ENCODE results near the gene CD300LB. TPM values are rescaled to one million over a fixed set of nuclear protein-coding genes. Genes with fewer than 3 reads are reported as not detected.
"Not testable (repeated sequence)": the region's sequence is repeated elsewhere in the genome, so short reads cannot be mapped to it uniquely, and the experiment has no call there.

CD300LB gene
- total RNA-seq, 1 experiment from 2014 or later: not detected

DNA sequence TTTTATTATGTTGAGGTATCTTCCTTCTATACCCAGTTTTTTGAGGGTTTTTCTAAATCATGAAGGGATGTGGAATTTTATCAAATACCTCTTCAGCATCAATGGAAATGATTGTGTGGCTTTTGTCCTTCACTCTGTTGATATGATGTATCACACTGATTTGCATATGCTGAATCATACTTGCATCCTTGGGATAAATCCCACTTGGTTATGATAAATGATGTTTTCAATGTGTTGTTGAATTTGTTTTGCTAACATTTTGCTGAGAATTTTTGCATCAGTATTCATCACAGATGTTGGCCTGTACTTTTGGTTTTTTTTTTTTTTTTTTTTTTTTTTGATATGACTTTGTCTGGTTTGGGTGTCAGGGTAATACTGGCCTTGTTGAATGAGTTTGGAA, 23.1 kb downstream of the CD300LB start:
- Mint-ChIP-seq H3K27ac (no peak overlapping the region), H3K9me3 (no peaks in the 10 kb centered on the region), H3K36me3 (ENCODE audit: insufficient read depth in 1 of 3, low read depth in 3 of 3) (no peaks in the 10 kb centered on the region), H3K4me3 (no peak overlapping the region), H3K27me3 (ENCODE audit: low read depth) (peaks cover 27% of the 10 kb centered on the region), H3K4me1 (no peaks in the 10 kb centered on the region)
- Histone ChIP-seq H4K20me1 (ENCODE audit: control insufficient read depth, insufficient read depth, insufficient read length) (no peaks in the 10 kb centered on the region), H3K9me3 (ENCODE audit: control insufficient read depth, low read depth, low read length) (no peaks in the 10 kb centered on the region), H2BK12ac (ENCODE audit: insufficient read length, low read depth, low read length) (no peak overlapping the region), H4K91ac (ENCODE audit: insufficient read length, low read depth, low read length) (no peak overlapping the region), H4K5ac (ENCODE audit: insufficient read length, low read depth, low read length) (no peak overlapping the region), H3K23ac (ENCODE audit: insufficient read length, low read depth, low read length) (no peak overlapping the region), H2BK120ac (ENCODE audit: low read depth, low read length, poor library complexity, severe bottlenecking) (no peak overlapping the region), H3K4me1 (ENCODE audit: insufficient read depth, low read length) (no peaks in the 10 kb centered on the region), H3K23me2 (ENCODE audit: insufficient read length, low read depth, low read length, poor library complexity, severe bottlenecking) (no peaks in the 10 kb centered on the region), H3K9ac (ENCODE audit: extremely low read depth, insufficient read length, low read length) (no peak overlapping the region), H2BK15ac (ENCODE audit: low read depth, low read length) (no peak overlapping the region), H2AFZ (ENCODE audit: low read length) (no peak overlapping the region), H2BK5ac (ENCODE audit: insufficient read length, low read length) (no peak overlapping the region), H3K79me1 (ENCODE audit: insufficient read depth, low read depth, low read length, poor library complexity, severe bottlenecking) (no peaks in the 10 kb centered on the region), H4K8ac (replicated peaks; ENCODE audit: insufficient read length, low read depth, low read length) (no peak overlapping the region), H3K18ac (ENCODE audit: insufficient read length, low read depth, low read length) (no peak overlapping the region), H3K79me2 (ENCODE audit: insufficient read depth, low read length) (no peaks in the 10 kb centered on the region), H3K4me2 (ENCODE audit: insufficient read depth, insufficient read length, low read length) (no peak overlapping the region), H3K27me3 (ENCODE audit: insufficient read depth, low read length) (no peaks in the 10 kb centered on the region), H3K14ac (ENCODE audit: insufficient read depth, low read length) (no peak overlapping the region), H2AK5ac (ENCODE audit: insufficient read length, low read length) (no peak overlapping the region), H3K27ac (ENCODE audit: insufficient read length, low read depth, low read length) (no peak overlapping the region), H2BK20ac (ENCODE audit: low read depth, low read length, poor library complexity, severe bottlenecking) (no peak overlapping the region), H3K56ac (ENCODE audit: insufficient read length, low read depth, low read length) (no peak overlapping the region), H3T11ph (ENCODE audit: low read length) (no peak overlapping the region), H3K4ac (ENCODE audit: low read depth, low read length) (no peak overlapping the region)
- no peak for DNase-seq
- TF ChIP-seq, protein P1, sequence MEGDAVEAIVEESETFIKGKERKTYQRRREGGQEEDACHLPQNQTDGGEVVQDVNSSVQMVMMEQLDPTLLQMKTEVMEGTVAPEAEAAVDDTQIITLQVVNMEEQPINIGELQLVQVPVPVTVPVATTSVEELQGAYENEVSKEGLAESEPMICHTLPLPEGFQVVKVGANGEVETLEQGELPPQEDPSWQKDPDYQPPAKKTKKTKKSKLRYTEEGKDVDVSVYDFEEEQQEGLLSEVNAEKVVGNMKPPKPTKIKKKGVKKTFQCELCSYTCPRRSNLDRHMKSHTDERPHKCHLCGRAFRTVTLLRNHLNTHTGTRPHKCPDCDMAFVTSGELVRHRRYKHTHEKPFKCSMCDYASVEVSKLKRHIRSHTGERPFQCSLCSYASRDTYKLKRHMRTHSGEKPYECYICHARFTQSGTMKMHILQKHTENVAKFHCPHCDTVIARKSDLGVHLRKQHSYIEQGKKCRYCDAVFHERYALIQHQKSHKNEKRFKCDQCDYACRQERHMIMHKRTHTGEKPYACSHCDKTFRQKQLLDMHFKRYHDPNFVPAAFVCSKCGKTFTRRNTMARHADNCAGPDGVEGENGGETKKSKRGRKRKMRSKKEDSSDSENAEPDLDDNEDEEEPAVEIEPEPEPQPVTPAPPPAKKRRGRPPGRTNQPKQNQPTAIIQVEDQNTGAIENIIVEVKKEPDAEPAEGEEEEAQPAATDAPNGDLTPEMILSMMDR (conservative IDR thresholded peaks at IDR 0.05): no peak

DNA sequence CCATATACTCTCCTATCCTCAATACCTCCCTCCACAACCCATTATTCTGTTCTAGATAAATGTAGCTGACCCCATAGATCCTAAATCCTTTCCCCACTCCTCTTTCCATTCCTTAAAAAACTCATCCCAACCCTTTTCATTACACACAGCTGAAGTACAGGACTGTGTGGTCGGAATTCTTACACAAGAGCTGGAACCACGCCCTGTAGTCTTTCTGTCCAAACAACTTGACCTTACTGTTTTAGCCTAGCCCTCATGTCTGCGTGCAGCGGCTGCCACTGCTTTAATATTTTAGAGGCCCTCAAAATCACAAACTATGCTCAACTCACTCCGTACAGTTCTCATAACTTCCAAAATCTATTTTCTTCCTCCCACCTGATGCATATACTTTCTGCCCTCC, 27.3 kb downstream of the CD300LB start:
- H2BK5ac ChIP-seq (ENCODE audit: insufficient read length, low read length); H2AK5ac ChIP-seq (ENCODE audit: insufficient read length, low read length); H4K5ac ChIP-seq (ENCODE audit: insufficient read length, low read depth, low read length); H4K91ac ChIP-seq (ENCODE audit: insufficient read length, low read depth, low read length); H3T11ph ChIP-seq (ENCODE audit: low read length); H4K8ac ChIP-seq (replicated peaks; ENCODE audit: insufficient read length, low read depth, low read length); H3K4ac ChIP-seq (ENCODE audit: low read depth, low read length); H3K27ac ChIP-seq (ENCODE audit: insufficient read length, low read depth, low read length); H3K4me1 Mint-ChIP-seq; DNase-seq; H3K18ac ChIP-seq (ENCODE audit: insufficient read length, low read depth, low read length); H3K9me3 ChIP-seq (ENCODE audit: control insufficient read depth, low read depth, low read length); H3K27ac Mint-ChIP-seq; H3K23me2 ChIP-seq (ENCODE audit: insufficient read length, low read depth, low read length, poor library complexity, severe bottlenecking); H2BK15ac ChIP-seq (ENCODE audit: low read depth, low read length); H3K36me3 Mint-ChIP-seq (ENCODE audit: insufficient read depth in 1 of 3, low read depth in 3 of 3); H2AFZ ChIP-seq (ENCODE audit: low read length); H2BK120ac ChIP-seq (ENCODE audit: low read depth, low read length, poor library complexity, severe bottlenecking); H3K79me2 ChIP-seq (ENCODE audit: insufficient read depth, low read length); H3K79me1 ChIP-seq (ENCODE audit: insufficient read depth, low read depth, low read length, poor library complexity, severe bottlenecking); H3K56ac ChIP-seq (ENCODE audit: insufficient read length, low read depth, low read length); H3K23ac ChIP-seq (ENCODE audit: insufficient read length, low read depth, low read length); H3K27me3 ChIP-seq (ENCODE audit: insufficient read depth, low read length); H2BK20ac ChIP-seq (ENCODE audit: low read depth, low read length, poor library complexity, severe bottlenecking); H3K4me1 ChIP-seq (ENCODE audit: insufficient read depth, low read length); H3K9ac ChIP-seq (ENCODE audit: extremely low read depth, insufficient read length, low read length); H4K20me1 ChIP-seq (ENCODE audit: control insufficient read depth, insufficient read depth, insufficient read length); H3K9me3 Mint-ChIP-seq; H3K4me2 ChIP-seq (ENCODE audit: insufficient read depth, insufficient read length, low read length); H3K14ac ChIP-seq (ENCODE audit: insufficient read depth, low read length); H2BK12ac ChIP-seq (ENCODE audit: insufficient read length, low read depth, low read length); H3K4me3 Mint-ChIP-seq: not testable (repeated sequence)
- WGBS (ENCODE audit: extremely low coverage, insufficient read length, low lambda C conversion rate): no CpG with 5 or more reads among the region's 5 CpGs
- peaks cover 11% of the 10 kb centered on the region for H3K27me3 Mint-ChIP-seq (ENCODE audit: low read depth)
